Adrenal gland (tissue), 12 donors: ENCODE data around the gene SH3BGRL2. TPM values are rescaled to one million over a fixed set of nuclear protein-coding genes. Genes with fewer than 3 reads are reported as not detected.

ENCODE experiments used
- DNase-seq, 7 donors: peaks; one replicate each; pipeline ENCODE4 v3.0.0-alpha.2; 2019 to 2020
- H3K27ac ChIP-seq, 5 donors: fragments of 200-600 bp; sonication (generic) in 4 of 5; 1 replicate in 3 of 5; 2 replicates in 2 of 5; pipeline versions ENCODE4 v1.5.1 to v1.8.0; 2016 to 2020; ENCODE audit warnings: mild to moderate bottlenecking in 1 of 5
- H3K27me3 ChIP-seq: fragments of 200-600 bp; 2 replicates; pipeline ENCODE4 v1.8.0; 2021
- H3K36me3 ChIP-seq, 2 donors: fragments of 200-600 bp; replicated peaks in 1 of 2; 1 replicate in 1 of 2; 2 replicates in 1 of 2; pipeline versions ENCODE4 v1.5.1 to v1.8.0; 2018 to 2022
- H3K4me1 ChIP-seq, 2 donors: fragments of 200-600 bp; replicated peaks in 1 of 2; 1 replicate in 1 of 2; 2 replicates in 1 of 2; pipeline versions ENCODE4 v1.5.1 to v1.8.0; 2018 to 2021
- H3K4me3 ChIP-seq, 4 donors: fragments of 200-600 bp; sonication (generic) in 3 of 4; one replicate each; pipeline ENCODE4 v1.5.1; 2016 to 2018
- H3K9me3 ChIP-seq, 3 donors: fragments of 200-600 bp; sonication (generic) in 1 of 3; replicated peaks in 1 of 3; 1 replicate in 2 of 3; 2 replicates in 1 of 3; pipeline versions ENCODE4 v1.5.1 to v1.8.0; 2016 to 2021
- POLR2A ChIP-seq, 2 donors: fragments of 450-650 bp; IDR thresholded peaks; one replicate each; pipeline ENCODE4 v1.6.1; 2017; ENCODE audit warnings: antibody characterized with exemption in 2 of 2, mild to moderate bottlenecking in 2 of 2, moderate library complexity in 1 of 2
- WGBS, 4 donors: extraction: QIAGEN DNeasy Blood & Tissue Kit in 2 of 4; methylation state at CpG; one replicate each; pipeline versions ENCODE4 v1.1.5 to v1.1.7; 2013 to 2017; 5-methylcytosine and 5-hydroxymethylcytosine counted together
- intact Hi-C, 2 donors: fragments of 100-400 bp; cut with DNase I; formaldehyde crosslinking; loops; one replicate each; pipeline versions ENCODE4 v1.14.1 to v1.15.0; 2022 to 2023
- polyA plus RNA-seq, 3 donors: library from polyadenylated mRNA; stranded (reverse); fragments of 200-250 nt in 2 of 3; fragments of 350-450 nt in 1 of 3; fragmentation: Illumina TruSeq in 1 of 3; extraction: RNeasy Lipid Tissue Mini Kit (QIAGEN cat#74804) in 1 of 3; gene quantifications; one replicate each; pipeline ENCODE4 v1.2.3, GENCODE V29; 2013 to 2014
- total RNA-seq, 9 donors: library from RNA; depleted of rRNA in 4 of 9; stranded (reverse); fragments of >200 nt in 4 of 9; fragments of 120-200 nt in 1 of 9; fragmentation: NEBNext Ultra II Directional in 1 of 9; extraction: Animal tissue kit (Norgen Biotek cat#: 25700) in 1 of 9; gene quantifications; one replicate each; pipeline versions ENCODE4 v1.1.0 to v1.2.4, GENCODE V29; 2013 to 2023
- TF ChIP-seq, protein P1 (sequence below), 6 experiments: fragments of 450-650 bp in 4 of 6; fragments of 200-600 bp in 2 of 6; sonication (generic) in 1 of 6; IDR thresholded peaks; 1 replicate in 5 of 6; 2 replicates in 1 of 6; pipeline versions ENCODE4 v1.5.1 to v1.8.0; 2016 to 2021; ENCODE audit warnings: antibody characterized with exemption in 6 of 6, mild to moderate bottlenecking in 2 of 6, moderate library complexity in 1 of 6
- donor health status: healthy with polysubstance abuse.
- donor health status: Bipolar disorder and iron deficiency.
- donor health status: DM: yes; HTN: yes; CAD: no.
- donor health status: DM: no; HTN: no; CAD: no.
- donor health status: DM: no; HTN: no; CAD: no.
- donor health status: DM: yes; HTN: yes; CAD: no.

The SH3BGRL2 gene
- total and polyA plus RNA-seq, 12 donors = 3.8 to 13.3 (median 9.0) TPM

DNA sequence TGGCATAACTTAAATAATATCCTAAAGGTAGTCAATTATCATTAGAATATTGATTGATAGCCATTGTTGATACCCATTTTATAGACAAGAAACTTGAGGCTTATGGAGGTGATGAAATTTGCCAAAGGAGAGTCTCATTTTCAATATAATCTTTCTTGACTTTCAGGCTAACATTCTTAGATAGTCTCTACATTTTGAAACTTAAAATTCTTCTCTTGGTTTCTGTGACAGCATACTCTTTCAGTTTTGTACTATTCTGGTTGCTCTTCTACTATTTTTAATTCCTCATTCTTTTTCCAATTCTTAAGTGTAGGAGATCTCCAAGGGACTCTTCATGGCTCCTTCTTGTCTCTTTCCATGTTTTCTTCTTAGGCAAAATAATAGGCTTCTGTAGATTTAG lies 3.7 kb upstream of the SH3BGRL2 start:
- Histone ChIP-seq H3K4me3 (no peak overlapping the region), H3K9me3 (no peaks in the 10 kb centered on the region), H3K27me3 (no peaks in the 10 kb centered on the region), H3K36me3 (no peaks in the 10 kb centered on the region), H3K4me1 (peaks cover 0 to 10% of the 10 kb centered on the region in 2 donors), H3K27ac (no peak overlapping the region)
- no peak for DNase-seq
- intact Hi-C loops = no loop called here
- no peak for TF ChIP-seq POLR2A (IDR thresholded peaks at IDR 0.05)
- TF ChIP-seq, protein P1, sequence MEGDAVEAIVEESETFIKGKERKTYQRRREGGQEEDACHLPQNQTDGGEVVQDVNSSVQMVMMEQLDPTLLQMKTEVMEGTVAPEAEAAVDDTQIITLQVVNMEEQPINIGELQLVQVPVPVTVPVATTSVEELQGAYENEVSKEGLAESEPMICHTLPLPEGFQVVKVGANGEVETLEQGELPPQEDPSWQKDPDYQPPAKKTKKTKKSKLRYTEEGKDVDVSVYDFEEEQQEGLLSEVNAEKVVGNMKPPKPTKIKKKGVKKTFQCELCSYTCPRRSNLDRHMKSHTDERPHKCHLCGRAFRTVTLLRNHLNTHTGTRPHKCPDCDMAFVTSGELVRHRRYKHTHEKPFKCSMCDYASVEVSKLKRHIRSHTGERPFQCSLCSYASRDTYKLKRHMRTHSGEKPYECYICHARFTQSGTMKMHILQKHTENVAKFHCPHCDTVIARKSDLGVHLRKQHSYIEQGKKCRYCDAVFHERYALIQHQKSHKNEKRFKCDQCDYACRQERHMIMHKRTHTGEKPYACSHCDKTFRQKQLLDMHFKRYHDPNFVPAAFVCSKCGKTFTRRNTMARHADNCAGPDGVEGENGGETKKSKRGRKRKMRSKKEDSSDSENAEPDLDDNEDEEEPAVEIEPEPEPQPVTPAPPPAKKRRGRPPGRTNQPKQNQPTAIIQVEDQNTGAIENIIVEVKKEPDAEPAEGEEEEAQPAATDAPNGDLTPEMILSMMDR (IDR thresholded peaks at IDR 0.05) = no peak

DNA sequence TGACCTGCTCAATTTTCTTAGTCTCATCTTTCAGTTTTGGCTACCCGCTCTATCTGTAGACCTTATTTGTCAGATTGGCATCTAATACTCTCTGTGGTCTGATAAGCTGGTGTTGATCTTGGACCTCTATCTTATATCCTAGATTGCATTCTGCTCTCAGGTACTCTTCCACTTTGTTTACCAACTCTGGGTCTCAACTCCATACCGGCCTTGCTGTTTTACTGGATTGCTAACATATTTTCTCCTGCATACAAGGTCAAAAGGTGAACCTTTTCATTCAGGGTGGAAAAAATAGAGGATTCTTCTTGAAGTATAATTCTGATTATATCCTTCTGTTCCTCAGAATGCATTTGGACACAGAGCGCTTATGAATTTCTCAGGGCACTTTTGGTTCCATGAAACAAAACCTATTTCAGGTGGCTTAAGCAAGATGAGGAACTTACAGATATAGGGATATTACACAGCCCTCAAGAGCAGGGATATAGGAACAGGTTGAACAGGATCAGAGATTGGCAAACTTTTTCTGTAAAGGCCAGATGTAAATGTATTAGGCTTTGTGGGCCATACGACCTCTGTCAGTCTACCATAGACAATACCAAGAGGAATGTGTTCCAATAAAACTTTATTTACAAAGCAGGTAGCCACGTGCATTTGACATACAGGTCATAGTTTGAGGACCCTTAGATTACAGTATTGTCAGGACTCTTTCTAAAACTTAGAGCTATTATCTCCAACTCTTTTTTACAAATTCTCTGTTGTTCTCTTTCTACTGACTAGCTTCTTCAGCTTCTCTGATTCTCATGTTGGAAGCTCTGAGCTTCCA lies 2.5 kb upstream of the SH3BGRL2 start:
- Histone ChIP-seq H3K36me3 (no peaks in the 10 kb centered on the region), H3K4me3 (no peak overlapping the region), H3K9me3 (no peaks in the 10 kb centered on the region), H3K27ac (no peak overlapping the region), H3K27me3 (no peaks in the 10 kb centered on the region), H3K4me1 (peaks cover 0 to 10% of the 10 kb centered on the region in 2 donors)
- TF ChIP-seq, protein P1 (IDR thresholded peaks at IDR 0.05) = no peak
- no peak for TF ChIP-seq POLR2A (IDR thresholded peaks at IDR 0.05)
- WGBS, 4 donors = 91 to 96% (median 94%) methylated on average over 5 of the region's 5 CpGs
- intact Hi-C loops = no loop called here
- no peak for DNase-seq

DNA sequence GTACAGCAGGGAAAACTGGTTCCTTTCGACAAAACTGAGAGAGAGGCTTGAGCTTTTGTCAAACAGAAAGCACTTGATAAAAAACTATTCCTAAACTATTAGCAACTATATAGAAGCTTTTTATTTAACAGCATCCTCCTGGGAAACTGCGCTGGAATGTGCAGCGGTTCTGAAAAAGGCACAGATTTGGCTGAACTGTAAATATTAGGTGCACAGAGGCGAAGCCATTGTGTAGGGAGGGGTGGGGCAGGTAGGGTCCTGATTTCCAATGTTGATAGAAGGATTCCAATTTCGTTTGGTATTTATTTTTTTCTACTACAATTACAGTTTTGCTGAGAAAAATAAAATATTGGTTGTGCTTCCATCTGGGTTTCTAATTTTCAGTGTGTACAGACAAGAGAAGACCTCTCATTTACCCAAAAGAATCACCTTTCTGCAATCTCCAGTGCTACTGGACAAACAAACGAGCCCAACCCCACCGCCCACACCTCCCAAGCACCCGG lies 698 bp upstream of the SH3BGRL2 start:
- H3K27me3 ChIP-seq = no peaks in the 10 kb centered on the region
- WGBS, 4 donors = 49 to 59% (median 50%) methylated on average over 7 to 8 of the region's 8 CpGs
- TF ChIP-seq POLR2A (IDR thresholded peaks at IDR 0.05) = no peak
- TF ChIP-seq, protein P1 (IDR thresholded peaks at IDR 0.05) = no peak
- H3K36me3 ChIP-seq = no peaks in the 10 kb centered on the region
- DNase-seq = no peak
- H3K27ac ChIP-seq = no peak overlapping the region
- no peaks in the 10 kb centered on the region for H3K9me3 ChIP-seq
- intact Hi-C loops = no loop called here
- H3K4me1 ChIP-seq = peaks cover 0 to 10% of the 10 kb centered on the region in 2 donors
- peak overlapping the region in 1 of 4 donors; percentile 92 for H3K4me3 ChIP-seq

DNA sequence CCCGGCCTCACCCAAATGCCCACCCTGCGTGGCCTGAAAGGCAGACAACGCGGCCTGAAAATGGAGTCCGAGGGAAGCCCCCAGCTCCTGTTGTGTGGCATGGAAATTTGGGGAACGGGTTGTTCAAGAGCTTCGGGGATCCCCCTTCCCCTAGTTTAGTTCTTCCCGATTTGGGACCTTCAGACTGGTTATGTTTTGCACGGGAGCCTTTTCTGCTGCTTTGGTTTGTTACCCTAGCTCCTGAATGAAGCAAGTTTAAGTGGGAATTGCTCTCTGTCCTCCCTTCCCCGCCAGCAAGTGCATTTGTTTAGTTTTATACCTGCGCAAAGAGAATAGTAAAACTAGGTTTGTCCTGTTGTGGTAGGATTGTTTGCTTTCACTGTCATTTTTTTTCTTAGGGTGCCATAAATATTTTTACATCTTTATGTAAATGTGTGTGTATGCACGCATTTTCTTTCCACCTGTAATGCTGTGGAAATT lies 604 bp downstream of the SH3BGRL2 start:
- DNase-seq = no peak
- no peaks in the 10 kb centered on the region for H3K36me3 ChIP-seq
- peaks cover 0 to 10% of the 10 kb centered on the region in 2 donors for H3K4me1 ChIP-seq
- H3K27me3 ChIP-seq = no peaks in the 10 kb centered on the region
- no peaks in the 10 kb centered on the region for H3K9me3 ChIP-seq
- intact Hi-C loops = no loop called here
- H3K4me3 ChIP-seq = peak overlapping the region in 3 of 4 donors; percentile 40 to 92 (median 56)
- TF ChIP-seq POLR2A (IDR thresholded peaks at IDR 0.05) = no peak
- TF ChIP-seq, protein P1 (IDR thresholded peaks at IDR 0.05) = no peak
- 10 to 12% (median 11%) methylated on average over 11 to 12 of the region's 12 CpGs for WGBS, 4 donors
- H3K27ac ChIP-seq = peak overlapping the region in 1 of 5 donors; percentile 68
